Parathyroid adenoma (tissue), 2 donors: ENCODE data around the gene DVL1.

ENCODE experiments used
- H2AFZ ChIP-seq: fragments of 300-600 bp; sonication (generic); one replicate; pipeline ENCODE4 v1.7.0; 2017; ENCODE audit warnings: antibody characterized with exemption, mild to moderate bottlenecking
- H3K27ac ChIP-seq: fragments of 300-600 bp; sonication (generic); one replicate; pipeline ENCODE4 v1.7.0; 2017
- H3K27me3 ChIP-seq: fragments of 300-600 bp; sonication (generic); one replicate; pipeline ENCODE4 v1.7.0; 2017; ENCODE audit warnings: low read length; ENCODE audit not compliant: control insufficient read depth, insufficient read depth
- H3K36me3 ChIP-seq: fragments of 300-600 bp; sonication (generic); one replicate; pipeline ENCODE4 v1.7.0; 2017; ENCODE audit warnings: low read length; ENCODE audit not compliant: control insufficient read depth, insufficient read depth
- H3K4me1 ChIP-seq: fragments of 300-600 bp; sonication (generic); one replicate; pipeline ENCODE4 v1.7.0; 2017; ENCODE audit warnings: control low read depth
- H3K4me2 ChIP-seq: fragments of 300-600 bp; sonication (generic); one replicate; pipeline ENCODE4 v1.7.0; 2017; ENCODE audit warnings: low read length
- H3K4me3 ChIP-seq: fragments of 300-600 bp; sonication (generic); one replicate; pipeline ENCODE4 v1.7.0; 2017; ENCODE audit warnings: low read depth, low read length
- H3K79me2 ChIP-seq: fragments of 300-600 bp; sonication (generic); one replicate; pipeline ENCODE4 v1.7.0; 2017; ENCODE audit warnings: control low read depth
- H3K9ac ChIP-seq: fragments of 300-600 bp; sonication (generic); one replicate; pipeline ENCODE4 v1.7.0; 2017; ENCODE audit warnings: mild to moderate bottlenecking
- H3K9me3 ChIP-seq: fragments of 300-600 bp; sonication (generic); one replicate; pipeline ENCODE4 v1.7.0; 2017; ENCODE audit warnings: low read length; ENCODE audit not compliant: control insufficient read depth
- CTCF ChIP-seq: fragments of 300-600 bp; sonication (generic); IDR thresholded peaks from one replicate; pipeline ENCODE4 v1.7.0; 2017; ENCODE audit warnings: antibody characterized with exemption, mild to moderate bottlenecking
- donor health status: primary hyperparathyroidism.

The DVL1 gene

GRCh38 chr1:1357871-1358432, 8.7 kb upstream of the DVL1 start:
- no peaks in the 10 kb centered on the region for H3K9me3 ChIP-seq
- H3K36me3 ChIP-seq = no peaks in the 10 kb centered on the region
- H2AFZ ChIP-seq = no peak overlapping the region
- no peak overlapping the region for H3K4me2 ChIP-seq
- no peak overlapping the region for H3K27ac ChIP-seq
- H3K79me2 ChIP-seq = no peaks in the 10 kb centered on the region
- H3K4me1 ChIP-seq = no peaks in the 10 kb centered on the region
- H3K9ac ChIP-seq = no peak overlapping the region
- H3K27me3 ChIP-seq = no peaks in the 10 kb centered on the region
- TF ChIP-seq CTCF = no peak
- no peak overlapping the region for H3K4me3 ChIP-seq

- Histone ChIP-seq H3K9me3 (no peaks in the 10 kb centered on the region), H3K27ac (no peak overlapping the region), H3K36me3 (no peaks in the 10 kb centered on the region), H3K27me3 (no peaks in the 10 kb centered on the region), H3K4me2 (no peak overlapping the region), H2AFZ (no peak overlapping the region), H3K9ac (no peak overlapping the region), H3K4me3 (no peak overlapping the region), H3K79me2 (no peaks in the 10 kb centered on the region), H3K4me1 (no peaks in the 10 kb centered on the region)
- no peak for TF ChIP-seq CTCF
These were observed 7.7 kb upstream of the DVL1 start for GRCh38 chr1:1356796-1357401.

- no peak for TF ChIP-seq CTCF
- H3K27me3 ChIP-seq = no peaks in the 10 kb centered on the region
- no peaks in the 10 kb centered on the region for H3K9me3 ChIP-seq
- H3K36me3 ChIP-seq = no peaks in the 10 kb centered on the region
- H3K27ac ChIP-seq = no peak overlapping the region
- no peak overlapping the region for H3K4me3 ChIP-seq
- H3K9ac ChIP-seq = no peak overlapping the region
- H2AFZ ChIP-seq = no peak overlapping the region
- H3K4me1 ChIP-seq = no peaks in the 10 kb centered on the region
- no peaks in the 10 kb centered on the region for H3K79me2 ChIP-seq
- no peak overlapping the region for H3K4me2 ChIP-seq
These were observed 7.1 kb upstream of the DVL1 start for GRCh38 chr1:1356166-1356795.

- H3K4me1 ChIP-seq = no peaks in the 10 kb centered on the region
- H3K9me3 ChIP-seq = no peaks in the 10 kb centered on the region
- no peak overlapping the region for H2AFZ ChIP-seq
- H3K4me2 ChIP-seq = peak overlapping the region; percentile 44
- no peak overlapping the region for H3K4me3 ChIP-seq
- H3K79me2 ChIP-seq = no peaks in the 10 kb centered on the region
- TF ChIP-seq CTCF = no peak
- no peak overlapping the region for H3K9ac ChIP-seq
- no peaks in the 10 kb centered on the region for H3K36me3 ChIP-seq
- H3K27ac ChIP-seq = no peak overlapping the region
- no peaks in the 10 kb centered on the region for H3K27me3 ChIP-seq
These were observed 6.2 kb upstream of the DVL1 start for GRCh38 chr1:1355416-1355815.
